NT2/D1 (cell line): ENCODE data around the gene RBM8A.

Experiments used
- YY1 ChIP-seq: IDR thresholded peaks from 2 replicates; pipeline ENCODE4 v1.6.1; 2011; ENCODE audit not compliant: insufficient read length, insufficient read depth
- ZNF274 ChIP-seq: IDR thresholded peaks from 2 replicates; pipeline ENCODE4 v1.6.1; 2011; ENCODE audit warnings: mild to moderate bottlenecking, low read depth, low read length

DNA sequence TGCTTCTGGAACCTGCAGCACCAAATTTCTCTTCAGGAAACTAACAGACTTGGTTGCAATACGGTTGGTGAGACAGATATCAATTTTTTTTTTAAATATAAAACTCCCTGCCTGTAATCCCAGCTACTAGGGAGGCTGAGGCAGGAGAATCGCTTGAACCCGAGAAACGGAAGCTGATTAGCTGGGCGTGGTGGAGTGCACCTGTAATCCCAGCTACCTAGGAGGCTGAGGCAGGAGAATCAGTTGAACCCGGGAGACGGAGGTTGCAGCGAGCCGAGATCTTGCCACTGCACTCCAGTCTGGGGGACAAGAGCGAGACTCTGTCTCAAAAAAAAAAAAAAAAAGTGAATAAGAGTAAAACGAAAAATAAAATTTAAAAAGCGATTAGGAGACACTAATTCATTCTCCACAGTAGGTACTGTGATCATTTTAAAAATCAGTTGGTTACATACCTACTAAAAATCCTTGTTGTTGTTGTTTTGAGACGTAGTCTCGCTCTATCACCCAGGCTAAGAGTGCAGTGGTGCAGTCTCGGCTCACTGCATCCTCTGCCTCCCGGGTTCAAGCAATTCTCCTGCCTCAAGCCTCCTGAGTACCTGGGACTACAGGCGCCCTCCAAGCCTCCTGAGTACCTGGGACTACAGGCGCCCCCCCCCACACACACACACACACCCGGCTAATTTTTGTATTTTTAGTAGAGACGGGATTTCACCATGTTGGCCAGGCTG is 796 bp upstream of the RBM8A start:
- TF ChIP-seq YY1 (no peak), ZNF274 (no peak)
